ENCODE data around the gene NFE2L3.

DNA sequence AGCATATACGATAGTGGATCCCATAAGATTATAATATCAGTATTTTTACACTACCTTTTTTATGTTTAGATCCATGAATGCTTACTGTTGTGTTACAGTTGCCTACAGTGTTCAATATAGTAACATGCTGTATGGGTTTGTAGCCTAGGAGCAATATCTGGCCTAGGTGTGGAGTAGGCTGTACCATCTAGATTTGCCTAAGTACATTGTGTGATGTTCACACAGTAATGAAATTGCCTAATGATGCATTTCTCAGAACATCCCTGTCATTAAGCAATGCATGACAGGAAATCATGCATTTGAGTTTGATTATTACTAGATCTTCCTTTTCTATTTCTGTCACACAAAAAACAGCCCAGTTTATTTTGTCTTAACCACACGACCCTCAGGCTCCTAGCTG is 64.1 kb downstream of the NFE2L3 start:
- TF ChIP-seq, protein P1, sequence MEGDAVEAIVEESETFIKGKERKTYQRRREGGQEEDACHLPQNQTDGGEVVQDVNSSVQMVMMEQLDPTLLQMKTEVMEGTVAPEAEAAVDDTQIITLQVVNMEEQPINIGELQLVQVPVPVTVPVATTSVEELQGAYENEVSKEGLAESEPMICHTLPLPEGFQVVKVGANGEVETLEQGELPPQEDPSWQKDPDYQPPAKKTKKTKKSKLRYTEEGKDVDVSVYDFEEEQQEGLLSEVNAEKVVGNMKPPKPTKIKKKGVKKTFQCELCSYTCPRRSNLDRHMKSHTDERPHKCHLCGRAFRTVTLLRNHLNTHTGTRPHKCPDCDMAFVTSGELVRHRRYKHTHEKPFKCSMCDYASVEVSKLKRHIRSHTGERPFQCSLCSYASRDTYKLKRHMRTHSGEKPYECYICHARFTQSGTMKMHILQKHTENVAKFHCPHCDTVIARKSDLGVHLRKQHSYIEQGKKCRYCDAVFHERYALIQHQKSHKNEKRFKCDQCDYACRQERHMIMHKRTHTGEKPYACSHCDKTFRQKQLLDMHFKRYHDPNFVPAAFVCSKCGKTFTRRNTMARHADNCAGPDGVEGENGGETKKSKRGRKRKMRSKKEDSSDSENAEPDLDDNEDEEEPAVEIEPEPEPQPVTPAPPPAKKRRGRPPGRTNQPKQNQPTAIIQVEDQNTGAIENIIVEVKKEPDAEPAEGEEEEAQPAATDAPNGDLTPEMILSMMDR (IDR thresholded peaks at IDR 0.05), result no peak
- TF ChIP-seq EP300 (IDR thresholded peaks at IDR 0.05), result no peak
- TF ChIP-seq POLR2A (IDR thresholded peaks at IDR 0.05), result no peak
- TF ChIP-seq POLR2AphosphoS5 (IDR thresholded peaks at IDR 0.05), result no peak

All from suprapubic skin (tissue), 4 donors.